ENCODE measurements around the gene TRIM3.

TRIM3 gene

GRCh38 chr11:6437993-6438392 is 35.7 kb downstream of the TRIM3 start:
- DNase-seq (ENCODE audit: low spot score): no peak

DNA sequence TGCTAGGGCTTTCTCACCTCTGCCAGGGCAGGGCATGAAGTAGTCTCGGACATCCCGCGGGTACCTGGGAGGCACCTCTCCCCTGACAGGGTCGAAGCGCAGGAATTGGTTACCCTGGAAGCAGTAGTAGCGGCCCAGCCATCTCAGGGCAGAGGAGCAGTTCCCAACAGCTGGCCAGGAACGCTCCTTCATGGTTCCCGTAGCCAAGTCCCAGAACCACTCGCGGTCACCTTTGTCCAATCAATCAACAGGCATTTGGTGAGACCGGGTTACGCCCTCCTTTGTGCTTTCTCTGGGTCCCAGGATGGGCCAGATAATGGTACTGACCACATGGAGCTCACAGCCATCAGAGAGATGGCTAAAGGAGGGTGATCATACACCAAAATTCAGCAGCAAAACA is 36.3 kb downstream of the TRIM3 start:
- DNase-seq (ENCODE audit: low spot score): no peak

- DNase-seq (ENCODE audit: low spot score): no peak
Measured at GRCh38 chr11:6433998-6434660, 39.6 kb downstream of the TRIM3 start.

GRCh38 chr11:6431861-6432260 is 41.9 kb downstream of the TRIM3 start:
- DNase-seq (ENCODE audit: low spot score): no peak

DNA sequence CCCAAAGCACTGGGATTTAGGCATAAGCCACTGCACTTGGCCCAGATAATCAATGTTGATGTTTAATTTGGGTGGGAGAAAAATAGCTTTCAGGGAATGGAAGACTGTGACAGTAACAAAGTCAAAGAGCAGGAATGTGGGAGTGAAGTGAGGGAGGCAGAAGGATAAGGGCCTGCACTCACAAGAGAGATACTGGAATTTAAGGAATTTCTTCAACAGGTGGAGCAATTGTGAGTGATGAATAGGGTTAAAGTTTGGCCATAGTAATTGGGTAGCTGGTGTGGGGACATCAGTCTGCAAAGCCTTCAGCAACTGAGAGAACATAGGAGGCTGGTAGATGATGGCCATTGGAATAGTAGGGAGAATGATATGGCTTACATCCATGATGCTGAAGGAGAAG is 46.2 kb downstream of the TRIM3 start:
- DNase-seq (ENCODE audit: low spot score): peak; percentile 42

- DNase-seq (ENCODE audit: low spot score): no peak
Measured at GRCh38 chr11:6420677-6421076, 53.1 kb downstream of the TRIM3 start.

GRCh38 chr11:6419009-6419631 is 54.6 kb downstream of the TRIM3 start, which contains the start of gene APBB1:
APBB1 (minus strand) TSS chr11:6419094; CDS start chr11:6411347, 7,747 bp downstream.
- DNase-seq (ENCODE audit: low spot score): peak; percentile 95

DNA sequence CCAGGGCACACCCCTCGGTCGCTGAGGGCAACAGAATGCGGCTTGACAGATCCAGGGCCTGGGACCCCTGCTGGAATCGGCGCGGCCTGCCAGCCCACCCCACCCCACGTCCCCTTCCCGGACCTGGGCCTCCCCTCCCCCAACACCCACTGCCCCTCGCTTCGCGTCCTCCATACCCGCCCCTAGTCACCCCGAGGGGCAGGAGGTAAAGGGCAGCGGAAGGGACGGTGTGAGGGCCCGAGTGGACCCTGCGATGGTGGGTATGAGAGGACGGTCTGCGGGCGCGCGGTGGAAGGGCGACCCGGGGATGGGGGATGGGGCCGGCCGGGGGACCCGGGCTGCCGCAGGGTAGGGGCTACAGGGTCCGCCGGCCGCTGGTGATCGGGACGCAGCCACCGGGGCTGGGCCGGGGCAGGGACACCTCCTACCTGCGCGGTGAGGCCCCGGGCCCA is 55.2 kb downstream of the TRIM3 start:
- DNase-seq (ENCODE audit: low spot score): peak; percentile 72

GRCh38 chr11:6417907-6418556 is 55.7 kb downstream of the TRIM3 start:
- no peak for DNase-seq (ENCODE audit: low spot score)

- DNase-seq (ENCODE audit: low spot score): no peak
Measured at GRCh38 chr11:6415797-6416196, 57.9 kb downstream of the TRIM3 start.

GRCh38 chr11:6414874-6415328 is 58.8 kb downstream of the TRIM3 start:
- no peak for DNase-seq (ENCODE audit: low spot score)

DNA sequence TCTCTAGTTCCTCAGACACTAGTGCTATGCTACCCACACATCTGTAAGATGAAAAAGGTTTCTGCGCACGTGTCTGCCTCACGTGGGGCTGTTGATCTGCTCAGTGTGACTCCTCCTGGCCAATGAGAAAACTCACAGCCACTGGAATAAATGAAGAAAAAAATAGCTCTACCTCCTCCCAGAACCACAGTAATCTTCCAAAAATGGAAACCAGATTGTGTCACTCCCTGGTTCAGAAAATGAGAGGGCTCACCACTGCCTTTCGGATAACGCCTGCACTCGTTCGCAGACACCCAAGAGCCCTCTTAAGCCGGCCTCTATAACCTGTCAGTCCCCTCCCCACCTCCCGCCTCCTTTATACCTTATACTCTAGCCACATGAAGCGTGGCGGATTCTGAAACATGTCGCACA is 59.9 kb downstream of the TRIM3 start:
- no peak for DNase-seq (ENCODE audit: low spot score)

DNA sequence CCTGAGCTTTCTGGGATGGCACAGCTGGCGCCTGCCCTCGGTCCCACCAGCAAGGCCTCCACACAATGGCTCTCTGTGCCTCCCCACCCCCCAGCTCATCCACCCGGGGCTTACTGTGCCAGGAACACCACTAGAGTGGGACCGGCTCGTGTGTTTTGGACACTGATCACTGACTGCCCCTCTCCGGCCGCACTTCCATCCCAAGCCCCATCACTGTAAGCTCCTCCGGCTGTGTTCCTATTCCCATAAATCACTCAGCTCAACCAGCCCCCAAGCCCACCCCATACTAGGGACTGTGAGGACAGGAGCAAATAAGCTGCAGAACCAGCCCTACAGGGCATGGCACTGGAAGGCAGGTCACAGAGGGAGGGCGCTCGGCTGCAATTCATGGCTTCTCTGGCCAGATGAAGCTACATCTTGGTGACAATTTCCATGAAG is 62.1 kb downstream of the TRIM3 start:
- DNase-seq (ENCODE audit: low spot score): no peak

DNA sequence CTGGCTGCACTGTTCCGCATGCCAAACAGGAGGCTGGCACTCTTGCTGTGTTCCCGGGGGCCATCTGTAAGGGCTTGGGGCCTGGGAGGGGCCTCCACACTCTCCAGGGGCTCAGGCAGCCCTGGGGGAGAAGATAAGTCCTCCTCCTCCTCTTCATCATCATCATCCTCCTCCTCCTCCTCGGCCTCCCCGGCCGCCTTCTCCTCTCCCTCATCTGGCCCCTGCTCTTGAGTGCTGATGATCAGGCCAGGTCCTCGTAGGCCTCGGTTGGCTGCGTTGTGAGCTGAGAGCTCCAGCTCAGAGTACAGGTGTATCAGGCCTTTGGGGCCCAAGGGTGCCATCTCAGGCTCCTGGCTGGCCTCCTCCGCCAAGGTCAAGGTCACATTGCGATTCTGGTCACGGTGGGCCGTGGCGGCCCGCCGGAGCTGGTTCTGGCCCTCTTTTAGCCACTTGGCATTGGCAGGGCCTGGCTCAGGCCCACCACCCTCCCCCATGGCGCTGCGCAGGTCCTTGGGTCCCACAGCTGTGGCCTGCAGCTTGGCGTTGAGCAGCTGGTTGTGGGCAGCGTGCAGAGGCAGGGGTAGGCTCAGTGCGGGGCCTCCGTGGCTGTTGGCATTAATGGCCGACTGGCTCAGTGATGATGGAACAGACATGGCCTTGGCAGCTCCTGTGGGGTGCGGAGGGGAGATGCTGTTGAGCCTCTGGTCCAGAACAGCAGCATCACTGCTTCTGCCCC is 62.9 kb downstream of the TRIM3 start:
- DNase-seq (ENCODE audit: low spot score): no peak

GRCh38 chr11:6406370-6406769 is 67.4 kb downstream of the TRIM3 start:
- no peak for DNase-seq (ENCODE audit: low spot score)

- no peak for DNase-seq (ENCODE audit: low spot score)
Measured at GRCh38 chr11:6405846-6406245, 67.9 kb downstream of the TRIM3 start.

- peak; percentile 91 for DNase-seq (ENCODE audit: low spot score)
Measured at GRCh38 chr11:6405052-6405667, 68.6 kb downstream of the TRIM3 start.

DNA sequence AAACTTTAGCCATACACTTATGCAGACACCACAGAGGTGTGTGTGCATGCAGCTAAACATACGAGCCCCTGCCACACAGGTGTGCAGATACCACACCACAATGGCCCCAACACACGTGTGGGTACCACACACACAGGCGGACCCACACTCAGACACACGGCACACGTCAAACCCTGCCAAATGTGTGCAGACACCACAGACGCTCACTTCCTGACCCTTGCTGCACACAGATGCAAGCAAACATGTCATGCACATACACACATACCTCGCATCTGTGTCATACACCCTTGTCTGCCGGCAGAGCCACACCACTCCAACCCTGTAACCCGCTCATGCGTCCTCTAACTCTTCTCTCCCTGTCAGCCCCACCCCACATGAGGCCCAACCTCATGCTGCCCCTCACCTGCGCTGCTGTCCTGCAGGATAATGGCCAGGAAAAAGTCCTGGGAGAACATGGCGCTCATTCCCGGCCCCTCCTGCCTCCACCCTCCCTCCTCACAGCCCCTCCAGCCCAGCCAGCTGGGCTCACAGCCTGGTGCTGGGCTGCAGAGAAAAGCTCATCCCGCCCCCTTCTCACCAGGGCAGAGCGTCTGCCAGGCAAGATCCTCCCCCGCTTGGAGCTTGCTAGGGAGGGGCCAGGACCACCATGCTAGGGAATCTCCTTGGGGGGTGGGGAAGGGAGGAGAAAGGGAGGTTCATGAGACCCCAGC is 69.2 kb downstream of the TRIM3 start:
- DNase-seq (ENCODE audit: low spot score): peak; percentile 55

GRCh38 chr11:6403539-6403938 is 70.2 kb downstream of the TRIM3 start:
- no peak for DNase-seq (ENCODE audit: low spot score)

- DNase-seq (ENCODE audit: low spot score): no peak
Measured at GRCh38 chr11:6402561-6402981, 71.2 kb downstream of the TRIM3 start.

DNA sequence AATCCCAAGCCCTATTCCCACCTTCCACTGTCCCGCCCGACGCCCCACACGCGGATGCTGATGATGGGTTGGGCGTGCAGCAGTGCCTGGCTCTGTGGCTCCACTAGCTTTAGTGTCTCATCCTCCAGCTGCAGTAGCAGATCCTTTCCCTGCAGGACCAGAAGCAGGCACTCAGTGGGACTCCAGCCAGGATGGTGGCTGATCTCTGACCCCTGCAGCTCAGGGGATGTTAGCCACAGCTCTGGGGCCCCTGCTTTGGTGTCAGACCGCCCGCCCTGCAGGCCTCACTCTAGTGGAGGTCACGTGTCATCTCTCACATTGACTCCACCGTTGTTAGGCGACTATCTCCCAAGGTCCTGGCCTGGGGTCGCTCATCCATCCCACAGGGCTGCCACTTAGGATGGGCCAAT is 71.7 kb downstream of the TRIM3 start:
- no peak for DNase-seq (ENCODE audit: low spot score)

All from iPS-NIHi11 (cell line).